K562 (cell line): ENCODE measurements around the gene LASP1. TPM values are rescaled to one million over a fixed set of nuclear protein-coding genes. Genes with fewer than 3 reads are reported as not detected.

Source experiments
- ASH1L ChIP-seq: fragments of 450-650 bp; IDR thresholded peaks from 2 replicates; pipeline ENCODE4 v1.6.1; 2018; ENCODE audit warnings: borderline replicate concordance, mild to moderate bottlenecking, low read depth; ENCODE audit not compliant: partially characterized antibody
- BACH1 ChIP-seq: fragments of 200-800 bp; sonication (Bioruptor generic); IDR thresholded peaks from 2 replicates; pipeline ENCODE4 v1.6.1; 2016; ENCODE audit warnings: missing genetic modification characterization, missing compliant biosample characterization
- CBFB ChIP-seq: sonication (generic); formaldehyde crosslinking; IDR thresholded peaks from 2 replicates; pipeline ENCODE4 v1.4.0; 2020; ENCODE audit warnings: mild to moderate bottlenecking, missing genetic modification reagents
- FOXJ2 ChIP-seq: fragments of 200-800 bp; sonication (Bioruptor generic); IDR thresholded peaks from 2 replicates; pipeline ENCODE4 v1.6.1; 2016; ENCODE audit warnings: missing genetic modification characterization, missing compliant biosample characterization
- GABPB2 ChIP-seq: fragments of 250-450 bp; sonication (Bioruptor Pico); conservative IDR thresholded peaks from 2 replicates; pipeline ENCODE4 v1.5.1; 2021; ENCODE audit warnings: mild to moderate bottlenecking
- GATAD2A ChIP-seq: fragments of 450-650 bp; IDR thresholded peaks from 2 replicates; pipeline ENCODE4 v1.6.1; 2017
- GTF2A2 ChIP-seq: IDR thresholded peaks from 2 replicates; pipeline ENCODE4 v1.6.1; 2016; ENCODE audit warnings: mild to moderate bottlenecking, missing genetic modification characterization, missing compliant biosample characterization
- HIVEP1 ChIP-seq: fragments of 250-450 bp; sonication (Bioruptor Pico); IDR thresholded peaks from 2 replicates; pipeline ENCODE4 v1.4.0; 2020; ENCODE audit warnings: mild to moderate bottlenecking
- HLTF ChIP-seq: fragments of 450-650 bp; IDR thresholded peaks from 2 replicates; pipeline ENCODE4 v1.6.1; 2016
- HNRNPH1 ChIP-seq: fragments of 200-400 bp; formaldehyde crosslinking; optimal IDR thresholded peaks from 2 replicates; pipeline ENCODE3; 2017; ENCODE audit warnings: low read depth, mild to moderate bottlenecking, low read length, moderate library complexity
- MYBL2 ChIP-seq, 2 experiments: fragments of 450-650 bp in 1 of 2; sonication (generic) in 1 of 2; formaldehyde crosslinking in 1 of 2; IDR thresholded peaks; 2 replicates each; pipeline versions ENCODE4 v1.6.1 to v1.8.1; 2017 to 2022; ENCODE audit warnings: borderline replicate concordance in 1 of 2, inconsistent platforms in 1 of 2, low read depth in 1 of 2, mild to moderate bottlenecking in 1 of 2, missing genetic modification reagents in 1 of 2, moderate library complexity in 1 of 2
- POLR3G ChIP-seq: IDR thresholded peaks from 2 replicates; pipeline ENCODE4 v1.6.1; 2011; ENCODE audit not compliant: insufficient read length, insufficient replicate concordance; ENCODE audit errors: extremely low read depth
- RB1 ChIP-seq: fragments of 450-650 bp; IDR thresholded peaks from 2 replicates; pipeline ENCODE4 v1.6.1; 2017; ENCODE audit warnings: low read depth, mild to moderate bottlenecking
- RCOR1 ChIP-seq, 2 experiments: IDR thresholded peaks; 2 replicates each; pipeline ENCODE4 v1.6.1; 2012; ENCODE audit warnings: low read depth in 2 of 2, low read length in 2 of 2, borderline replicate concordance in 1 of 2, improper control_type of control experiment in 1 of 2
- RUNX1 ChIP-seq: sonication (generic); IDR thresholded peaks from 2 replicates; pipeline ENCODE4 v1.6.1; 2016; ENCODE audit warnings: antibody characterized with exemption, low read depth
- ZFX ChIP-seq: sonication (generic); formaldehyde crosslinking; IDR thresholded peaks from 2 replicates; pipeline ENCODE4 v1.8.0; 2022; ENCODE audit warnings: mild to moderate bottlenecking, missing genetic modification reagents, moderate library complexity
- ZNF212 ChIP-seq: fragments of 450-650 bp; formaldehyde crosslinking; IDR thresholded peaks from 2 replicates; pipeline ENCODE4 v1.4.0; 2020; ENCODE audit warnings: mild to moderate bottlenecking
- ZNF384 ChIP-seq: IDR thresholded peaks from 2 replicates; pipeline ENCODE4 v1.6.1; 2012; ENCODE audit warnings: low read depth, low read length, improper control_type of control experiment
- ZNF785 ChIP-seq: fragments of 250-450 bp; sonication (Bioruptor Pico); IDR thresholded peaks from 2 replicates; pipeline ENCODE4 v1.4.0; 2020; ENCODE audit warnings: mild to moderate bottlenecking
- ZSCAN29 ChIP-seq: fragments of 450-650 bp; IDR thresholded peaks from 2 replicates; pipeline ENCODE4 v1.6.1; 2017
- polyA plus RNA-seq, 8 experiments: library from polyadenylated mRNA; depleted of rRNA in 4 of 8; stranded (reverse) in 5 of 8; unstranded in 3 of 8; fragments of >200 nt; fragmentation: Nextera tagmentation in 2 of 8; fragmentation: Illumina TruSeq in 1 of 8; extraction: Ambion mirVana in 2 of 8; extraction: Trizol in 1 of 8; gene quantifications; 2 replicates each; pipeline versions ENCODE4 v1.2.1 to v1.2.3, GENCODE V29; 2011 to 2014; ENCODE audit warnings: inconsistent platforms in 1 of 8, missing spikeins in 1 of 8
- total RNA-seq, 7 experiments: library from RNA; depleted of rRNA in 6 of 7; stranded (reverse); fragments of >200 nt in 6 of 7; fragmentation: Illumina TruSeq in 2 of 7; extraction: Trizol in 2 of 7; gene quantifications; 2 replicates each; pipeline versions ENCODE4 v1.2.1 to v1.2.3, GENCODE V29; 2011 to 2021; ENCODE audit warnings: low replicate concordance in 1 of 7
- TF ChIP-seq, protein P1 (sequence below): sonication (generic); formaldehyde crosslinking; IDR thresholded peaks from 2 replicates; pipeline ENCODE4 v1.8.1; 2022; ENCODE audit warnings: missing genetic modification reagents
- TF ChIP-seq, protein P2 (sequence below): fragments of 250-450 bp; sonication (Bioruptor Pico); IDR thresholded peaks from 2 replicates; pipeline ENCODE4 v1.4.0; 2020; ENCODE audit warnings: mild to moderate bottlenecking
- TF ChIP-seq, protein P3 (sequence below): fragments of 250-450 bp; sonication (Bioruptor Pico); IDR thresholded peaks from 2 replicates; pipeline ENCODE4 v1.5.0; 2020; ENCODE audit warnings: mild to moderate bottlenecking, borderline replicate concordance
- TF ChIP-seq, protein P4 (sequence below): fragments of 250-450 bp; sonication (Bioruptor Pico); IDR thresholded peaks from 2 replicates; pipeline ENCODE4 v1.8.0; 2022; ENCODE audit warnings: moderate library complexity, mild to moderate bottlenecking, inconsistent platforms

The LASP1 gene
- total and polyA plus RNA-seq, 9 of the 15 experiments (the other 6 are each of a cell fraction or from before 2014, with no cell fraction given): 23.0 to 125 (median 55.3) TPM

DNA sequence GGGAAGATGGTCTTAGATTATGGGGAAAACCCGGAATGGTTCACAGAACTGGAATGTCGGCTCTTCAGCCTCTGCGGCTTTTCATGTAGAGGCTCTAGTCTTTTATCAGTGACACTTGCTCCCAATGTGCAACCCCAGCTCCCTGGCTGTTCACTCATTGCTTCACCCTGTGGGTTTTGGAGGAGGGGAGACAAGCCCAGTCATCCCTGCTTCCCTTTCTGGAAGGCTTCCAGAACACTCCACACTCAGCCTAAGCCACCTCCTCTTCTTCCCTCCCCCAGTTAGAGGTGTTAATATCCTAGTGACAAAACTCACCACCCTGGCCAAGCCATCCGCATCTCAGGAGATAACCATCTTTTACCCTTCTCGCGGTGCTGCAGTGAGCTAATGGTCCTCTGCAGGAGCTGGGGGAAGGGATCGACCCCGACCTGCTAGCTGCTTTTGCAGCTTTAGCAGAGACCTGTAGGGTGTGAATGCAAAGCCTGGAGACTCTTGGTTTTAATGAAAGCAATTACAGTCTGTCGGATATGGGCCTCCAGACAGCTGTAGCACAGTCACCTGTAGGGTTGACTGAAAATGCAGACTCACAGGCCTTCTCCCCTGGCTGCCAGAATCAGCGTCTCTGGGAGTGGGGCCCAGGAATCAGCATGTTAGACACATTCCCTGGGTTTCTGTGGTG lies 31.3 kb downstream of the LASP1 start (continued):
- no peak for TF ChIP-seq CBFB
- TF ChIP-seq GABPB2 (CRISPR knock-in tag): no peak
- TF ChIP-seq, protein P1, sequence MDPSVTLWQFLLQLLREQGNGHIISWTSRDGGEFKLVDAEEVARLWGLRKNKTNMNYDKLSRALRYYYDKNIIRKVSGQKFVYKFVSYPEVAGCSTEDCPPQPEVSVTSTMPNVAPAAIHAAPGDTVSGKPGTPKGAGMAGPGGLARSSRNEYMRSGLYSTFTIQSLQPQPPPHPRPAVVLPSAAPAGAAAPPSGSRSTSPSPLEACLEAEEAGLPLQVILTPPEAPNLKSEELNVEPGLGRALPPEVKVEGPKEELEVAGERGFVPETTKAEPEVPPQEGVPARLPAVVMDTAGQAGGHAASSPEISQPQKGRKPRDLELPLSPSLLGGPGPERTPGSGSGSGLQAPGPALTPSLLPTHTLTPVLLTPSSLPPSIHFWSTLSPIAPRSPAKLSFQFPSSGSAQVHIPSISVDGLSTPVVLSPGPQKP (CRISPR knock-in tag): no peak
- TF ChIP-seq POLR3G: no peak
- TF ChIP-seq GTF2A2: no peak
- no peak for TF ChIP-seq ZNF384
- TF ChIP-seq ASH1L: no peak
- TF ChIP-seq, protein P2, sequence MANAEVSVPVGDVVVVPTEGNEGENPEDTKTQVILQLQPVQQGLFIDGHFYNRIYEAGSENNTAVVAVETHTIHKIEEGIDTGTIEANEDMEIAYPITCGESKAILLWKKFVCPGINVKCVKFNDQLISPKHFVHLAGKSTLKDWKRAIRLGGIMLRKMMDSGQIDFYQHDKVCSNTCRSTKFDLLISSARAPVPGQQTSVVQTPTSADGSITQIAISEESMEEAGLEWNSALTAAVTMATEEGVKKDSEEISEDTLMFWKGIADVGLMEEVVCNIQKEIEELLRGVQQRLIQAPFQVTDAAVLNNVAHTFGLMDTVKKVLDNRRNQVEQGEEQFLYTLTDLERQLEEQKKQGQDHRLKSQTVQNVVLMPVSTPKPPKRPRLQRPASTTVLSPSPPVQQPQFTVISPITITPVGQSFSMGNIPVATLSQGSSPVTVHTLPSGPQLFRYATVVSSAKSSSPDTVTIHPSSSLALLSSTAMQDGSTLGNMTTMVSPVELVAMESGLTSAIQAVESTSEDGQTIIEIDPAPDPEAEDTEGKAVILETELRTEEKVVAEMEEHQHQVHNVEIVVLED: no peak
- TF ChIP-seq HNRNPH1: no peak
- TF ChIP-seq HLTF: no peak
- TF ChIP-seq RUNX1: no peak
- TF ChIP-seq BACH1 (tag): peak; percentile 57; the same call in 1 of the 2 replicates
- TF ChIP-seq FOXJ2 (tag): no peak
- TF ChIP-seq GATAD2A: no peak
- no peak for TF ChIP-seq RB1
- no peak for TF ChIP-seq ZFX (CRISPR knock-in tag)
- TF ChIP-seq MYBL2 (IDR thresholded peaks at IDR 0.05; ENCODE audit: low read depth): no peak
- TF ChIP-seq MYBL2 (CRISPR knock-in tag; IDR thresholded peaks at IDR 0.05; ENCODE audit: borderline replicate concordance): no peak
- peak in 1 of 2 experiments; percentile 60; a peak in 1 of 4 replicates for TF ChIP-seq RCOR1 (IDR thresholded peaks at IDR 0.05; ENCODE audit: borderline replicate concordance in 1 of 2, low read depth in 2 of 2, low read length in 2 of 2)
- TF ChIP-seq HIVEP1 (CRISPR knock-in tag): no peak
- TF ChIP-seq, protein P3, sequence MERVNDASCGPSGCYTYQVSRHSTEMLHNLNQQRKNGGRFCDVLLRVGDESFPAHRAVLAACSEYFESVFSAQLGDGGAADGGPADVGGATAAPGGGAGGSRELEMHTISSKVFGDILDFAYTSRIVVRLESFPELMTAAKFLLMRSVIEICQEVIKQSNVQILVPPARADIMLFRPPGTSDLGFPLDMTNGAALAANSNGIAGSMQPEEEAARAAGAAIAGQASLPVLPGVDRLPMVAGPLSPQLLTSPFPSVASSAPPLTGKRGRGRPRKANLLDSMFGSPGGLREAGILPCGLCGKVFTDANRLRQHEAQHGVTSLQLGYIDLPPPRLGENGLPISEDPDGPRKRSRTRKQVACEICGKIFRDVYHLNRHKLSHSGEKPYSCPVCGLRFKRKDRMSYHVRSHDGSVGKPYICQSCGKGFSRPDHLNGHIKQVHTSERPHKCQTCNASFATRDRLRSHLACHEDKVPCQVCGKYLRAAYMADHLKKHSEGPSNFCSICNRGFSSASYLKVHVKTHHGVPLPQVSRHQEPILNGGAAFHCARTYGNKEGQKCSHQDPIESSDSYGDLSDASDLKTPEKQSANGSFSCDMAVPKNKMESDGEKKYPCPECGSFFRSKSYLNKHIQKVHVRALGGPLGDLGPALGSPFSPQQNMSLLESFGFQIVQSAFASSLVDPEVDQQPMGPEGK (CRISPR knock-in tag): no peak
- TF ChIP-seq ZSCAN29: no peak
- TF ChIP-seq, protein P4, sequence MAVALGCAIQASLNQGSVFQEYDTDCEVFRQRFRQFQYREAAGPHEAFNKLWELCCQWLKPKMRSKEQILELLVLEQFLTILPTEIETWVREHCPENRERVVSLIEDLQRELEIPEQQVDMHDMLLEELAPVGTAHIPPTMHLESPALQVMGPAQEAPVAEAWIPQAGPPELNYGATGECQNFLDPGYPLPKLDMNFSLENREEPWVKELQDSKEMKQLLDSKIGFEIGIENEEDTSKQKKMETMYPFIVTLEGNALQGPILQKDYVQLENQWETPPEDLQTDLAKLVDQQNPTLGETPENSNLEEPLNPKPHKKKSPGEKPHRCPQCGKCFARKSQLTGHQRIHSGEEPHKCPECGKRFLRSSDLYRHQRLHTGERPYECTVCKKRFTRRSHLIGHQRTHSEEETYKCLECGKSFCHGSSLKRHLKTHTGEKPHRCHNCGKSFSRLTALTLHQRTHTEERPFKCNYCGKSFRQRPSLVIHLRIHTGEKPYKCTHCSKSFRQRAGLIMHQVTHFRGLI: no peak
- TF ChIP-seq ZNF785 (CRISPR knock-in tag): no peak
- TF ChIP-seq ZNF212: no peak
